HEK293 (cell line): ENCODE data around the gene REC8.

Experiments
- CTCF ChIA-PET: fragments of 350-600 bp; formaldehyde crosslinking; extraction: SDS; loops from one replicate; lab custom pipeline; 2021; ENCODE audit warnings: antibody characterized with exemption; lab: Yijun Ruan, JAX
- POLR2A ChIA-PET: fragments of 300-600 bp; formaldehyde crosslinking; extraction: SDS; loops from one replicate; lab custom pipeline; 2020; ENCODE audit warnings: antibody characterized with exemption, inconsistent platforms; lab: Yijun Ruan, JAX
- H3K27ac ChIP-seq: fragments of 200-500 bp; sonication (Bioruptor generic); 2 replicates; pipeline ENCODE4 v1.5.1; 2014; ENCODE audit warnings: low read depth, low read length, control low read depth, inconsistent platforms; ENCODE audit errors: extremely low read depth
- H3K36me3 ChIP-seq, 2 experiments: fragments of 200-500 bp in 1 of 2; sonication (Bioruptor generic) in 1 of 2; 1 replicate in 1 of 2; 2 replicates in 1 of 2; pipeline ENCODE4 v1.5.1; 2014 to 2017; ENCODE audit warnings: inconsistent platforms in 2 of 2, low read length in 2 of 2; ENCODE audit not compliant: control insufficient read depth in 2 of 2, insufficient read depth in 1 of 2
- H3K4me1 ChIP-seq: fragments of 200-500 bp; sonication (Bioruptor generic); 2 replicates; pipeline ENCODE4 v1.5.1; 2014; ENCODE audit warnings: mild to moderate bottlenecking, low read length, inconsistent platforms; ENCODE audit not compliant: control insufficient read depth, insufficient read depth
- H3K4me3 ChIP-seq: 2 replicates; pipeline ENCODE4 v1.5.1; 2011; ENCODE audit warnings: low read depth, mild to moderate bottlenecking, control low read depth, low read length, moderate library complexity
- H3K9me3 ChIP-seq: fragments of 200-500 bp; sonication (Bioruptor generic); 2 replicates; pipeline ENCODE4 v1.5.1; 2014; ENCODE audit warnings: low read depth, low read length, inconsistent platforms; ENCODE audit not compliant: control insufficient read depth, insufficient read depth
- RBAK ChIP-seq: fragments of 450-650 bp; formaldehyde crosslinking; IDR thresholded peaks from 2 replicates; pipeline ENCODE4 v1.5.1; 2016; ENCODE audit warnings: missing biosample characterization, missing genetic modification characterization
- SP2 ChIP-seq: fragments of 450-650 bp; formaldehyde crosslinking; IDR thresholded peaks from 2 replicates; pipeline ENCODE4 v1.5.1; 2016; ENCODE audit warnings: missing biosample characterization, missing genetic modification characterization
- WT1 ChIP-seq: fragments of 450-650 bp; formaldehyde crosslinking; IDR thresholded peaks from 2 replicates; pipeline ENCODE4 v1.5.1; 2016; ENCODE audit warnings: missing biosample characterization, missing genetic modification characterization
- ZBTB17 ChIP-seq: fragments of 450-650 bp; formaldehyde crosslinking; IDR thresholded peaks from 2 replicates; pipeline ENCODE4 v1.5.1; 2016; ENCODE audit warnings: missing biosample characterization, missing genetic modification characterization
- ZBTB21 ChIP-seq: fragments of 450-650 bp; formaldehyde crosslinking; IDR thresholded peaks from 2 replicates; pipeline ENCODE4 v1.5.1; 2017; ENCODE audit warnings: missing biosample characterization, missing genetic modification characterization
- ZBTB49 ChIP-seq: fragments of 450-650 bp; formaldehyde crosslinking; IDR thresholded peaks from 2 replicates; pipeline ENCODE4 v1.5.1; 2016; ENCODE audit warnings: missing biosample characterization, missing genetic modification characterization, low read depth
- ZNF140 ChIP-seq: fragments of 450-650 bp; formaldehyde crosslinking; IDR thresholded peaks from 2 replicates; pipeline ENCODE4 v1.5.1; 2016; ENCODE audit warnings: missing biosample characterization, missing genetic modification characterization
- ZNF2 ChIP-seq: fragments of 450-650 bp; formaldehyde crosslinking; IDR thresholded peaks from 2 replicates; pipeline ENCODE4 v1.5.1; 2016; ENCODE audit warnings: missing biosample characterization, missing genetic modification characterization
- ZNF280C ChIP-seq: fragments of 450-650 bp; formaldehyde crosslinking; IDR thresholded peaks from 2 replicates; pipeline ENCODE4 v1.5.1; 2016; ENCODE audit warnings: missing biosample characterization, missing genetic modification characterization
- ZNF335 ChIP-seq: fragments of 450-650 bp; formaldehyde crosslinking; conservative IDR thresholded peaks from 2 replicates; pipeline ENCODE4 v1.5.1; 2016; ENCODE audit warnings: missing biosample characterization, missing genetic modification characterization
- ZNF37A ChIP-seq: fragments of 450-650 bp; IDR thresholded peaks from 2 replicates; pipeline ENCODE4 v1.5.1; 2018; ENCODE audit warnings: missing biosample characterization, missing genetic modification characterization
- ZNF571 ChIP-seq: fragments of 450-650 bp; formaldehyde crosslinking; IDR thresholded peaks from 2 replicates; pipeline ENCODE4 v1.5.0; 2017; ENCODE audit warnings: missing biosample characterization, missing genetic modification characterization
- ZNF600 ChIP-seq: fragments of 450-650 bp; formaldehyde crosslinking; IDR thresholded peaks from 2 replicates; pipeline ENCODE4 v1.5.1; 2016; ENCODE audit warnings: missing biosample characterization, missing genetic modification characterization
- ZNF658 ChIP-seq: fragments of 450-650 bp; formaldehyde crosslinking; IDR thresholded peaks from 2 replicates; pipeline ENCODE4; 2016; ENCODE audit warnings: missing biosample characterization, missing genetic modification characterization
- ZNF664 ChIP-seq: fragments of 450-650 bp; formaldehyde crosslinking; IDR thresholded peaks from 2 replicates; pipeline ENCODE4 v1.5.1; 2016; ENCODE audit warnings: missing biosample characterization, missing genetic modification characterization
- ZNF692 ChIP-seq: fragments of 450-650 bp; formaldehyde crosslinking; IDR thresholded peaks from 2 replicates; pipeline ENCODE4 v1.5.1; 2016; ENCODE audit warnings: missing biosample characterization, missing genetic modification characterization
- ZNF701 ChIP-seq: fragments of 450-650 bp; formaldehyde crosslinking; IDR thresholded peaks from 2 replicates; pipeline ENCODE4 v1.5.1; 2016; ENCODE audit warnings: missing biosample characterization, missing genetic modification characterization
- ZSCAN23 ChIP-seq: fragments of 450-650 bp; formaldehyde crosslinking; IDR thresholded peaks from 2 replicates; pipeline ENCODE4 v1.5.1; 2016; ENCODE audit warnings: missing biosample characterization, missing genetic modification characterization
- TF ChIP-seq, protein P1 (sequence below): fragments of 450-650 bp; formaldehyde crosslinking; IDR thresholded peaks from 2 replicates; pipeline ENCODE4 v1.5.1; 2016; ENCODE audit warnings: missing biosample characterization, missing genetic modification characterization
- TF ChIP-seq, protein P2 (sequence below): fragments of 450-650 bp; formaldehyde crosslinking; IDR thresholded peaks from 2 replicates; pipeline ENCODE4 v1.5.1; 2016; ENCODE audit warnings: missing biosample characterization, missing genetic modification characterization, borderline replicate concordance
- TF ChIP-seq, protein P3 (sequence below): fragments of 450-650 bp; formaldehyde crosslinking; IDR thresholded peaks from 2 replicates; pipeline ENCODE4 v1.5.1; 2016; ENCODE audit warnings: missing biosample characterization, missing genetic modification characterization

The REC8 gene

GRCh38 chr14:24162093-24162492 lies 9.8 kb upstream of the REC8 start:
- Histone ChIP-seq H3K9me3 (no peaks in the 10 kb centered on the region), H3K36me3 (peaks cover 11 to 73% of the 10 kb centered on the region in 2 experiments), H3K4me1 (peaks cover 5% of the 10 kb centered on the region), H3K4me3 (no peak overlapping the region), H3K27ac (no peak overlapping the region)
- POLR2A ChIA-PET, result interaction anchor here (0.7 to 3.8 kb wide), 9 partner anchors 9 to 109 kb away, joined by 3 to 44 read pairs (median 9); partner anchors contain the start of genes CHMP4A, DCAF11, IPO4 and NRL
- TF ChIP-seq ZNF600 (tag by site-specific recombination) (peak; percentile 40; the same call in 1 of the 2 replicates), SP2 (tag by site-specific recombination) (no peak)
- CTCF ChIA-PET, result interaction anchor here (0.7 to 3.9 kb wide), 14 partner anchors 13 to 135 kb away, joined by 3 to 34 read pairs (median 8); partner anchors contain the start of genes IPO4, PSME2, RNF31 and TINF2

GRCh38 chr14:24164518-24164991 lies 7.3 kb upstream of the REC8 start:
- TF ChIP-seq ZNF140 (tag by site-specific recombination) (no peak), ZSCAN23 (tag by site-specific recombination) (no peak)
- TF ChIP-seq, all 188 proteins: peak for 0
- Histone ChIP-seq H3K9me3 (no peaks in the 10 kb centered on the region), H3K36me3 (peaks cover 3 to 62% of the 10 kb centered on the region in 2 experiments), H3K4me1 (peaks cover 5% of the 10 kb centered on the region), H3K27ac (no peak overlapping the region), H3K4me3 (no peak overlapping the region)
- CTCF ChIA-PET, result interaction anchor here (0.9 kb wide), 1 partner anchor 143 kb away, joined by 3 read pairs; the partner anchor contains the start of gene CIDEB
- POLR2A ChIA-PET, result interaction anchor here (1.6 to 1.7 kb wide), 2 partner anchors 18 to 29 kb away, joined by 4 to 5 read pairs; partner anchors contain the start of genes PSME1, PSME2 and RNF31

DNA sequence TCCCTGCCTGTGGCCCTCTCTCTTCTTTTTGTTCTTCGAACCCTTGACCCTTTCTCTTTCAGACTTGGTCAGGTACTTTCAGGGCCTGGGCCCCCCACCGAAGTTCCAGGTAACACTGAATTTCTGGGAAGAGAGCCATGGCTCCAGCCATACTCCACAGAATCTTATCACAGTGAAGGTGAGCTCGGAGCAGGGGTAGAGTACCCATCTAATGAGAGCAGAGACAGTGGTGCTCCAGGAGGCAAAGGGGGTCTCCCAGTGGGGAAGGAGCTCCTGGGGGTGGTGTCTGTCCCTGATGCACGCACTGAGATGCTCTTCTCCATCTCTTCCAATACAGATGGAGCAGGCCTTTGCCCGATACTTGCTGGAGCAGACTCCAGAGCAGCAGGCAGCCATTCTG lies 6.1 kb upstream of the REC8 start:
- H3K9me3 ChIP-seq, result no peaks in the 10 kb centered on the region
- peaks cover 3 to 50% of the 10 kb centered on the region in 2 experiments for H3K36me3 ChIP-seq
- no peak overlapping the region for H3K4me3 ChIP-seq
- no peak overlapping the region for H3K27ac ChIP-seq
- ChIA-PET POLR2A (interaction anchor here (1.6 kb wide), 1 partner anchor 30 kb away, joined by 4 read pairs; the partner anchor contains the start of gene PSME1), CTCF (no interaction called here)
- H3K4me1 ChIP-seq, result peaks cover 5% of the 10 kb centered on the region
- TF ChIP-seq, protein P1, sequence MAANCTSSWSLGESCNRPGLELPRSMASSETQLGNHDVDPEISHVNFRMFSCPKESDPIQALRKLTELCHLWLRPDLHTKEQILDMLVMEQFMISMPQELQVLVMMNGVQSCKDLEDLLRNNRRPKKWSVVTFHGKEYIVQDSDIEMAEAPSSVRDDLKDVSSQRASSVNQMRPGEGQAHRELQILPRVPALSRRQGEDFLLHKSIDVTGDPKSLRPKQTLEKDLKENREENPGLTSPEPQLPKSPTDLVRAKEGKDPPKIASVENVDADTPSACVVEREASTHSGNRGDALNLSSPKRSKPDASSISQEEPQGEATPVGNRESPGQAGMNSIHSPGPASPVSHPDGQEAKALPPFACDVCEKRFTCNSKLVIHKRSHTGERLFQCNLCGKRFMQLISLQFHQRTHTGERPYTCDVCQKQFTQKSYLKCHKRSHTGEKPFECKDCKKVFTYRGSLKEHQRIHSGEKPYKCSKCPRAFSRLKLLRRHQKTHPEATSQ (tag by site-specific recombination), result no peak
- TF ChIP-seq, protein P2, sequence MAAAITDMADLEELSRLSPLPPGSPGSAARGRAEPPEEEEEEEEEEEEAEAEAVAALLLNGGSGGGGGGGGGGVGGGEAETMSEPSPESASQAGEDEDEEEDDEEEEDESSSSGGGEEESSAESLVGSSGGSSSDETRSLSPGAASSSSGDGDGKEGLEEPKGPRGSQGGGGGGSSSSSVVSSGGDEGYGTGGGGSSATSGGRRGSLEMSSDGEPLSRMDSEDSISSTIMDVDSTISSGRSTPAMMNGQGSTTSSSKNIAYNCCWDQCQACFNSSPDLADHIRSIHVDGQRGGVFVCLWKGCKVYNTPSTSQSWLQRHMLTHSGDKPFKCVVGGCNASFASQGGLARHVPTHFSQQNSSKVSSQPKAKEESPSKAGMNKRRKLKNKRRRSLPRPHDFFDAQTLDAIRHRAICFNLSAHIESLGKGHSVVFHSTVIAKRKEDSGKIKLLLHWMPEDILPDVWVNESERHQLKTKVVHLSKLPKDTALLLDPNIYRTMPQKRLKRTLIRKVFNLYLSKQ (tag by site-specific recombination), result no peak
- TF ChIP-seq ZNF335 (tag by site-specific recombination) (no peak), ZNF701 (tag by site-specific recombination) (no peak), ZNF658 (tag by site-specific recombination) (no peak), ZNF2 (tag by site-specific recombination) (no peak), ZNF140 (tag by site-specific recombination) (no peak), RBAK (tag by site-specific recombination) (no peak), WT1 (no peak), ZNF37A (no peak), ZBTB21 (tag by site-specific recombination) (no peak), ZBTB49 (tag by site-specific recombination) (no peak), ZNF664 (tag by site-specific recombination) (no peak), ZBTB17 (no peak), ZNF280C (tag by site-specific recombination) (no peak), ZNF571 (tag by site-specific recombination) (no peak), ZNF692 (no peak)
- TF ChIP-seq, protein P3, sequence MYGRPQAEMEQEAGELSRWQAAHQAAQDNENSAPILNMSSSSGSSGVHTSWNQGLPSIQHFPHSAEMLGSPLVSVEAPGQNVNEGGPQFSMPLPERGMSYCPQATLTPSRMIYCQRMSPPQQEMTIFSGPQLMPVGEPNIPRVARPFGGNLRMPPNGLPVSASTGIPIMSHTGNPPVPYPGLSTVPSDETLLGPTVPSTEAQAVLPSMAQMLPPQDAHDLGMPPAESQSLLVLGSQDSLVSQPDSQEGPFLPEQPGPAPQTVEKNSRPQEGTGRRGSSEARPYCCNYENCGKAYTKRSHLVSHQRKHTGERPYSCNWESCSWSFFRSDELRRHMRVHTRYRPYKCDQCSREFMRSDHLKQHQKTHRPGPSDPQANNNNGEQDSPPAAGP (tag by site-specific recombination), result no peak
